ENCODE data around the gene NEDD4L. TPM values are rescaled to one million over a fixed set of nuclear protein-coding genes. Genes with fewer than 3 reads are reported as not detected.

NEDD4L gene
- polyA plus RNA-seq, 1 of the 3 experiments (the other 2 are of a cell fraction), result 13.2 TPM

GRCh38 chr18:58102018-58102417 lies 58.0 kb downstream of the NEDD4L start:
- DNase-seq, result no peak
- TF ChIP-seq POLR2AphosphoS5 (IDR thresholded peaks at IDR 0.05; ENCODE audit: low read depth, low read length) (no peak), GABPA (IDR thresholded peaks at IDR 0.05; ENCODE audit: low read depth) (no peak), TCF12 (IDR thresholded peaks at IDR 0.05) (no peak), FOXJ3 (CRISPR knock-in tag; IDR thresholded peaks at IDR 0.05) (no peak), FOXM1 (IDR thresholded peaks at IDR 0.05; ENCODE audit: low read depth) (no peak), ZBTB33 (IDR thresholded peaks at IDR 0.05; ENCODE audit: borderline replicate concordance, low read depth) (no peak), FOSL2 (IDR thresholded peaks at IDR 0.05; ENCODE audit: borderline replicate concordance, low read depth) (no peak), RXRA (IDR thresholded peaks at IDR 0.05; ENCODE audit: borderline replicate concordance, low read depth) (no peak)
- Histone ChIP-seq H3K36me3 (replicated peaks in 1 of 2; ENCODE audit: control insufficient read depth in 1 of 2, insufficient read depth in 2 of 2, low read length in 1 of 2) (no peaks in the 10 kb centered on the region), H3K27me3 (ENCODE audit: insufficient read depth) (no peaks in the 10 kb centered on the region), H3K79me2 (ENCODE audit: insufficient read depth) (no peaks in the 10 kb centered on the region), H2AFZ (ENCODE audit: low read depth) (no peak overlapping the region), H3K9me3 (no peaks in the 10 kb centered on the region), H3K4me1 (ENCODE audit: control insufficient read depth in 1 of 2, insufficient read depth in 2 of 2, low read depth in 1 of 2, low read length in 1 of 2) (peaks cover 0 to 23% of the 10 kb centered on the region in 2 experiments; a peak in 2 of 4 replicates), H4K20me1 (ENCODE audit: insufficient read depth) (no peaks in the 10 kb centered on the region), H3K9ac (no peak overlapping the region), H3K9me2 (no peaks in the 10 kb centered on the region), H3K4me3 (ENCODE audit: low read depth in 2 of 2, low read length in 1 of 2) (no peak overlapping the region), H3K27ac (ENCODE audit: low read depth in 2 of 2, low read length in 1 of 2) (no peak overlapping the region), H3F3A (replicated peaks; ENCODE audit: insufficient read depth) (peaks cover 4% of the 10 kb centered on the region), H3K4me2 (no peak overlapping the region)
- WGBS (ENCODE audit: low lambda C conversion rate), result 73% methylated on average over 2 of the region's 2 CpGs
- CTCF ChIA-PET, result interaction anchor here (1.1 to 1.2 kb wide), 2 partner anchors 20 to 61 kb away, joined by 3 to 7 read pairs; no protein-coding TSS in a partner anchor
- POLR2A ChIA-PET, result no interaction called here

DNA sequence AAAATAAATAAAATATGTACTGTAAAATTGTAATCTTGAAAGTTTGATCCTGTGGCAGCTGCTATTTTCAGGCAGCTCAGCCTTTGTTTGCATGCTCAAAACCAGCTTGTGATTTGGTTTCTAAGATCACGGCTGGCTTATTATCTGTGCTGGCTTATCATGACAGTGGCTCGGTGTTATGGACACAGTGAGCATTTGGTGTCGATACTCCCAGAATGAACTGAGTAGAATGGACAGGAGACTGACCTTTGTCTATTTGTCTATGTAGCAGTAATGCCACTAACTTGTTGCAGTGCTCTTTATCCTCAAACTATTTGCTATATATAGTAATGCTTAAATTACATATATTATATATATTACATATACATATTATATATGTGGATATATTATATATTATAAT lies 58.8 kb downstream of the NEDD4L start:
- Histone ChIP-seq H3K4me2 (no peak overlapping the region), H3K27ac (ENCODE audit: low read depth in 2 of 2, low read length in 1 of 2) (no peak overlapping the region), H2AFZ (ENCODE audit: low read depth) (no peak overlapping the region), H3K27me3 (ENCODE audit: insufficient read depth) (no peaks in the 10 kb centered on the region), H3K9me3 (no peaks in the 10 kb centered on the region), H4K20me1 (ENCODE audit: insufficient read depth) (no peaks in the 10 kb centered on the region), H3F3A (replicated peaks; ENCODE audit: insufficient read depth) (no peaks in the 10 kb centered on the region), H3K36me3 (replicated peaks in 1 of 2; ENCODE audit: control insufficient read depth in 1 of 2, insufficient read depth in 2 of 2, low read length in 1 of 2) (no peaks in the 10 kb centered on the region), H3K79me2 (ENCODE audit: insufficient read depth) (no peaks in the 10 kb centered on the region), H3K9me2 (no peaks in the 10 kb centered on the region), H3K9ac (no peak overlapping the region), H3K4me3 (ENCODE audit: low read depth in 2 of 2, low read length in 1 of 2) (no peak overlapping the region), H3K4me1 (ENCODE audit: control insufficient read depth in 1 of 2, insufficient read depth in 2 of 2, low read depth in 1 of 2, low read length in 1 of 2) (peaks cover 0 to 17% of the 10 kb centered on the region in 2 experiments; a peak in 2 of 4 replicates)
- ChIA-PET POLR2A (interaction anchor here (0.6 kb wide), 1 partner anchor 284 kb away, joined by 3 read pairs; no protein-coding TSS in a partner anchor), CTCF (interaction anchor here (1.4 kb wide), 1 partner anchor 60 kb away, joined by 4 read pairs; no protein-coding TSS in a partner anchor)
- WGBS (ENCODE audit: low lambda C conversion rate), result 80% methylated on average over 3 of the region's 3 CpGs
- DNase-seq, result no peak
- TF ChIP-seq TAF1 (IDR thresholded peaks at IDR 0.05; ENCODE audit: borderline replicate concordance, low read depth, low read length) (no peak), SMC3 (IDR thresholded peaks at IDR 0.05; ENCODE audit: low read depth, low read length) (no peak), ELF1 (IDR thresholded peaks at IDR 0.05) (no peak), USF1 (IDR thresholded peaks at IDR 0.05; ENCODE audit: borderline replicate concordance, low read depth) (no peak), RFX5 (IDR thresholded peaks at IDR 0.05; ENCODE audit: low read length) (no peak), FOXJ3 (CRISPR knock-in tag; IDR thresholded peaks at IDR 0.05) (no peak), MEF2A (IDR thresholded peaks at IDR 0.05; ENCODE audit: borderline replicate concordance, low read depth) (no peak), EZH2phosphoT487 (IDR thresholded peaks at IDR 0.05; ENCODE audit: borderline replicate concordance, low read depth) (no peak), JUND (IDR thresholded peaks at IDR 0.05) (no peak), CHD2 (IDR thresholded peaks at IDR 0.05; ENCODE audit: low read length, partially characterized antibody) (no peak), FOXM1 (IDR thresholded peaks at IDR 0.05; ENCODE audit: low read depth) (no peak), SIN3A (IDR thresholded peaks at IDR 0.05; ENCODE audit: borderline replicate concordance, low read depth, low read length) (no peak), CTCF (IDR thresholded peaks at IDR 0.05) (no peak), TEAD4 (IDR thresholded peaks at IDR 0.05; ENCODE audit: borderline replicate concordance, insufficient read depth) (no peak)
- TF ChIP-seq, protein P1, sequence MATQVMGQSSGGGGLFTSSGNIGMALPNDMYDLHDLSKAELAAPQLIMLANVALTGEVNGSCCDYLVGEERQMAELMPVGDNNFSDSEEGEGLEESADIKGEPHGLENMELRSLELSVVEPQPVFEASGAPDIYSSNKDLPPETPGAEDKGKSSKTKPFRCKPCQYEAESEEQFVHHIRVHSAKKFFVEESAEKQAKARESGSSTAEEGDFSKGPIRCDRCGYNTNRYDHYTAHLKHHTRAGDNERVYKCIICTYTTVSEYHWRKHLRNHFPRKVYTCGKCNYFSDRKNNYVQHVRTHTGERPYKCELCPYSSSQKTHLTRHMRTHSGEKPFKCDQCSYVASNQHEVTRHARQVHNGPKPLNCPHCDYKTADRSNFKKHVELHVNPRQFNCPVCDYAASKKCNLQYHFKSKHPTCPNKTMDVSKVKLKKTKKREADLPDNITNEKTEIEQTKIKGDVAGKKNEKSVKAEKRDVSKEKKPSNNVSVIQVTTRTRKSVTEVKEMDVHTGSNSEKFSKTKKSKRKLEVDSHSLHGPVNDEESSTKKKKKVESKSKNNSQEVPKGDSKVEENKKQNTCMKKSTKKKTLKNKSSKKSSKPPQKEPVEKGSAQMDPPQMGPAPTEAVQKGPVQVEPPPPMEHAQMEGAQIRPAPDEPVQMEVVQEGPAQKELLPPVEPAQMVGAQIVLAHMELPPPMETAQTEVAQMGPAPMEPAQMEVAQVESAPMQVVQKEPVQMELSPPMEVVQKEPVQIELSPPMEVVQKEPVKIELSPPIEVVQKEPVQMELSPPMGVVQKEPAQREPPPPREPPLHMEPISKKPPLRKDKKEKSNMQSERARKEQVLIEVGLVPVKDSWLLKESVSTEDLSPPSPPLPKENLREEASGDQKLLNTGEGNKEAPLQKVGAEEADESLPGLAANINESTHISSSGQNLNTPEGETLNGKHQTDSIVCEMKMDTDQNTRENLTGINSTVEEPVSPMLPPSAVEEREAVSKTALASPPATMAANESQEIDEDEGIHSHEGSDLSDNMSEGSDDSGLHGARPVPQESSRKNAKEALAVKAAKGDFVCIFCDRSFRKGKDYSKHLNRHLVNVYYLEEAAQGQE (IDR thresholded peaks at IDR 0.05; ENCODE audit: low read depth, low read length), result no peak

All from SK-N-SH (cell line).